SK-MEL-5 (cell line): ENCODE results near the gene CUL4B. TPM values are rescaled to one million over a fixed set of nuclear protein-coding genes. Genes with fewer than 3 reads are reported as not detected.
"Not testable (repeated sequence)": the region's sequence is repeated elsewhere in the genome, so short reads cannot be mapped to it uniquely, and the experiment has no call there.

Experiments
- DNase-seq: peaks from one replicate; pipeline ENCODE4 v3.0.0-alpha.2; 2016; ENCODE audit warnings: low read depth, low spot score
- in situ Hi-C: cut with HindIII; loops from 2 replicates; pipeline ENCODE4 v1.10.0; 2016; ENCODE audit warnings: low sequenced_read_pairs, high pct_unique_total_duplicates, low pct_unique_long_range_greater_than_20kb
- total RNA-seq: library from RNA; depleted of rRNA; stranded (reverse); fragments of >200 nt; shearing (Covaris generic); gene quantifications from 2 replicates; pipeline ENCODE4 v1.2.3, GENCODE V29; 2014

Gene CUL4B
- total RNA-seq, 1 experiment from 2014 or later: 25.3 TPM

DNA sequence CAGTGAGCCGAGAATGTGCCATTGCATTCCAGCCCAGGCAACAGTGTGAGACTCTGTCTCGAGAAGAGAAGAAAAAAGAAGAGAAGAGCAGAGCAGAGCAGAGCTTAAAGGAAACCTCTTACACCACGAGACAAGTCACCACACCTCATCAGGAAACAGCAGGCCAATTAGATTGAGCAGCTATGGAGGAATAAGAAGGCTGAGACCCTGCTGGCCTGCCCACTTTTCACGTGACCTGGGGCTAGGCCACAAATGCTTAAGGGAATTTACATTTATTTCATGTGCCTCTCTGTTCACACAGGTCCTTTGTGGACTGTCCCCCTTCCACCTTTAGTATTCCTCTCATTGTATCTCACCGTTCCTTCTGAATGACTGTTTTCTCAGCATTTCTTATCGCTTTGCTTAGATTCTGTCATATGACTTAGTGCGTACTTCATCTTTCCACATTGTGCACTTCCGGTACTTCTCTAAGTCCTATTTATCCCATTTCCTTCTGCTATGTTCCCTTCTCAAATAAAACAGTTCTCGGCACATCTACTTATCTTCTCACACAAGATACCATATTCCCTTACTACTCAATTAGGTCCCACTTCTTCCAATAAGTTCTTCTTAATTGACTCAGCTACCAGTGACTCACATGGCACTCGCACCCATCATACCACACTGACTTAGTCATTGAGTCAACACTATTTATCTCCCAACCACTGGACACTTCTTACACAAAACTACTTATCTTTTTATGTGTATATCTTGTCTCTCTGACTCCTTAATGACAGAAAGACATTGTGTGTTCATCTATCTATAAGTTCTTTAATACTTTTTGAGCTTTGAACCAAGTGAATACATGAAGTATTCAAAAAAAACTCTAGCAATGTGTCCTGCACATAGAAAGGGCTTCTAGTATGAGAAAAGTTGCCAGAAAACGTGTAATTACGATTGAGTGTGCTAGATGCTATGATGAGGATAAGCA, 11.0 kb downstream of the CUL4B start:
- in situ Hi-C loops: no loop called here
- peak; percentile 23 for DNase-seq

DNA sequence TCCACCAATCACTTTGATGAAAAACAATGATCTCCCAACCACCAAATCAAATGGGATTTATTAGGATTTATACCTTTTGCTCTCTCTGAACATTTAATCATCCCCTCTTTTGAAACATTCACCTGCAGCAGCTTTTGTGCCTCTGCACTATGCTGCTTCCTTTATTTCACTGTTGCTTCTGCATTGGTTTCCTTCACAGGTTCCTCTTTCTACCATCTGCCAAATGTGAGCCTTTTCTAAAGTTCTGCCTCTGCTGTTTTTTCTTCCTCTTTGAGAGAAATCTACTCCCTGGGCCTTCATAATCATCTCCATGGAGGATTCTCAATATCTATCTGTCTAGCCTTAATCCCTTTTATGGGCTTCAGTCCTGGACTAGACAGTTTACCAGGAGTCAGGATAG, 24.7 kb downstream of the CUL4B start:
- in situ Hi-C loops: no loop called here
- no peak for DNase-seq

DNA sequence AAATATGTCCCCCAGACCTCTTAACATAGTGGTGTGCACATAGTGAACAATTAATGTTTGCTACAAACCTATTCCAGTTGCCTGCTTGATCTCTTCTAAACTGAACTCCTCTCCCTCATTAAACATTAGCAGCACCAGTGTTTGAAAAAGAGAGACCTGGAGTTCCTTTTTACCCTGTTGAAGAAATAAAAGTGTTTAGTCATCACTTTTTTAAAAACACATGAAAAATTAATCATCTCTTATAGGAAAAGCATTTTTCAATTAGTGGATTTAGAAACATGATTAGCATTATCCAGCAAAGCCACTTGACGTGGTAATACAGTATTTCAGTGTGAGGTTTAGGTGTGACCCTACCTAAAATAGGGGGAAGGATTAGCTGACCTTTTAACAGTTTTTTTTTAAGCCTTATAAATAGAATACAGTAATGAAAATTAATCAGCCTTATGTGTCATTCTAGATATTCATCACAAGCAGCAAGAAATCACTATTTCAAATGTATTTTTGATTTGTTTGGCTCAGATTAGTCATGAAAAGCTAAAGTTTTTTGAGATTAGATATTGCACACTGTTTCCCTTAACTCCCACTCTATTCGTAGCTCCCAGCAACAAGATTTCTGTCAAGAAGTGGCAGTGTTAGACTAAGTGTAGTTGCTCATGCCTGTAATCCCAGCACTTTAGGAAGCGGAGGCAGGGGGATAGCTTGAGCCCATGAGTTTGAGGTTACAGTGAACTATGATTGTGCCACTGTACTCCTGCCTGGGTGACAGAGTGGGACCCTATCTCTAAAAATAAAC, 26.2 kb downstream of the CUL4B start:
- no peak for DNase-seq
- in situ Hi-C loops: no loop called here

DNA sequence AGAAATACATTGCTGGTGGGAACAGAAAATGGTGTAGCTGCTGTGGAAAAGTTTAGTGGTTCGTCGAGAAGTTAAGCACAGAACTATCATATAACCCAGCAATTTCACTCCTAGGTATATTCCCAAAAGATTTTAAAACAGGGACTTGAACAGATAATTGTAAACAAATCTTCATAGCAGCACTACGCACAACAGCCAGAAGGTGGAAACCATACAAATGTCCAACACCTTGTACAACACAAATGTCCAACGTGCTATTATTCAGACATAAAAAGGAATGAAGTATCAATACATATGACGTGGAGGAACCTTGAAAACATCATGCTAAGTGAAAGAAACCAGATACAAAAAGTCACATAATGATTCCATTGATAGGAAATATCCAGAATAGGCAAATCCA, 37.9 kb downstream of the CUL4B start:
- DNase-seq: peak; percentile 11
- in situ Hi-C loops: no loop called here

DNA sequence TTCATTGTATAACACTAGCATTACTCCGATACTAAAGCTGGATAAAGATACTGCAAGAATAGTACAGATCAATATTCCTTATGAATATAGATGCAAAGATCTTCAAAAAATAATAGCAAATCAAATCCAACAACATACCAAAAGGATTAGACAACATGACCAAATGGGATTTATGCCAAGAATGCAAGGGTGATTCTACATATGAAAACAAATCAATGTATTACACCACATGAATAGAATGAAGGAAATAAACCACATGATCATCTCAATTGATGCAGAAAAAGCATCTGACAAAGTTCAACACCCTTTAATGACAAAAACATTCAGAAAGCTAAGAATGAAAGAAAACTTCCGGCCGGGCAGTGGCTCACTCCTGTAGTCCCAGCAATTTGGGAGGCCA, 42.8 kb downstream of the CUL4B start:
- DNase-seq: no peak
- in situ Hi-C loops: no loop called here

DNA sequence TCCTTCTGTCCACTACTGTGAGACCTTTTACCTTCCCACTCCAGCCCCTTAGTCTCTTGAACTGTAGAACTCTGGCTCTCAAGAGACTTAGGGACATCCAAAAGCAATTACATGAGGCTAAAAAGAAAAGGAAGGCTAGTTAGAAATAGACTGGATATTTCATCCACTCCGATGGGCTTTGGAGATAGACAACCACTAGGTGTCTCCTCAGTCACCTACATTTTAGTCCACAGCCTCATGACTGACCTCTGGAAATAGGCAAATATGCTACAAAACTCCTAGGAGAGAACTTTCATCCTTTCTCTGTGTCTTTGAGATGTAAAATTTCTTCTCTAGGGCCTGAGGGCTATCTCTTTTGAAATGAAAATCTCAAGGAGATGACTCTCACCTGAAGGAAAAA, 46.5 kb downstream of the CUL4B start:
- in situ Hi-C loops: no loop called here
- peak; percentile 51 for DNase-seq

DNA sequence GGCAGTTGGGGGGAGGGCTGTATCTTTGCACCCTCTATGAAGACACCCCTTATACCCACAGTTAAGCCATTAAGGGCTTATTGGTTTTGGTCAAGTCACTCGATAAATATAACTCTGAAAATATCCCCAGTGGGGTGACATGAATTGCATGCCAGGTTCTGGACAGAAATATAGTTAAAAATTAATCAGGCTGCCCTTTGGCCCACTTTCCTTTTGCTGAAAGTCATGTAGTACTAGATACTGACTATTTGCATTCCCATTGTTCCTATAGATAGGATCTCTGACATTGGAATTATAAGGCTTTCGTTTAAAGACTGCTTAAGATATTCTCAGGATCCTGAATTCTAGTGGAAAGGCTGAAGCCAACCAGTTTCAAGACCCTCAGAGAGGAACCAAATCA, 48.1 kb downstream of the CUL4B start:
- no peak for DNase-seq
- in situ Hi-C loops: no loop called here

DNA sequence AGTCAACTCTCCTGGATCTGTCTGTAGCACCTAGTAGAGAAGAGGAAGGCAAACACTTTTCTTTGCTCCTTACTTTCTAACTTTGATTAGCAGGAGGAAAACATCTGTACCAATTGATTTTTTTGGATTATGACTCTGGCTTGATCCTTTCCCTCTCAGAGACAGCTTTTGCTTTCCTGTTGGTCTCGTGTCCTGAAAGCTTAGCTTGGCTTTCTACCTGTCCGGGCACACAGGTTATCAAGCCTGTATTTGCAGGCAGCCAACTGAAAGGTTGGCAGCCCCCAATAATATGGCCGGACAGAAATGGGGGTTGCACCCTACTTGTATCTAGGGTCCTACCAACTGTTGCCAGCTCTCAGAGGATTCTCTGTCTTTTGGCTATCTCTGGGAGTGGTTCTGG, 48.5 kb downstream of the CUL4B start:
- DNase-seq: no peak
- in situ Hi-C loops: no loop called here

DNA sequence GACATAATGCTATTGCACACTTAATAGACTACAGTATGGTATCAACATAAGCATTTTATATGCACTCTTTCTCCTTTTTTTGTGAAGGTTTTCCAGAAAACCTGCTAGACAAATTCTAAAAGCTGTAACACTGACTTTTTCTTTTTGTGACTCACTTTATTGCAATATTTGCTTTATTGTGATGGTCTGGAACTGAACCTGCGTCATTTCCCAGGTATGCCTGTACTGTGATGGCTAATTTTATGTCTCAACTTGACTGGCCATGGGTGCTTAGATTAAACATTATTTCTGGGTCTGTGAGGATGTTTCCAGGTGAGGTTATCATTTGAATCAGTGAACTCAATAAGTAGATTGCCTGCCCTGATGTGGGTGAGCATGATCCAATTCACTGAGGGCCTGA, 56.2 kb downstream of the CUL4B start:
- in situ Hi-C loops: no loop called here
- no peak for DNase-seq

DNA sequence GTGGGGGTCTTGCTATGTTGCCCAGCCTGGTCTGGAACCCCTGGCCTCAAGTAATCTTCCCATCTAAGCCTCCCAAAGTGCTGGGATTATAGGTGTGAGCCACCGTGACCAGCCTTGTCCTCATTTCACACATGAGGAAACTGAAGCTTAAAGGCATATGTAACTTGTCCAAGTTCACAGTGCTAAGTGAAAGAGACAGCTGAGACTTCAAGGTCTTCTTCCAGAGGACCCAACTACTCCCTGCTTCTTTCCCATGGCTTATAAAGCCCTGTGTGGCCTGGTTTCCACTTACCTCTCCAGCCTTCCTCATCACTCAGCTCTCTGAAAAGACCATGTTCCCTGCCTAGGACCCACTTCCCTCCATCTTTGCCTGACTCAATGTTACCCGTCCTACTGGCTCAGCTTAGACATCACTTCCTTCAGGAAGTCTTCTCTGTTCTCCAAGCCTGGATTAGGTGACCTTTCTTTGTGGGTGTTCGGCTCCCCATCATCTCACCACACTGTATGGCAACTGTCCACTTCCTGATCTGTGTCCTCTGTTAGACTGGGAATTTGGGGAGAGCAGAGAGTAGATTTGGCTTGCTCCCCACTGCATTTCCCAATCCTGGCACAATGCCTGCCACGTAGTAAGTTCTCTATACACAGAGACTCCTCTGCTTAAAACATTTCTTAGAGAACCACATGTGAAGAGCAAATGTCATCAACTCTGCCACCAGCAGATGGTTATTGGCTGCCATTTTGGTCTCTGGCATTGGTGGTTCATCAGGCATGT, 61.3 kb downstream of the CUL4B start:
- in situ Hi-C loops: no loop called here
- no peak for DNase-seq

DNA sequence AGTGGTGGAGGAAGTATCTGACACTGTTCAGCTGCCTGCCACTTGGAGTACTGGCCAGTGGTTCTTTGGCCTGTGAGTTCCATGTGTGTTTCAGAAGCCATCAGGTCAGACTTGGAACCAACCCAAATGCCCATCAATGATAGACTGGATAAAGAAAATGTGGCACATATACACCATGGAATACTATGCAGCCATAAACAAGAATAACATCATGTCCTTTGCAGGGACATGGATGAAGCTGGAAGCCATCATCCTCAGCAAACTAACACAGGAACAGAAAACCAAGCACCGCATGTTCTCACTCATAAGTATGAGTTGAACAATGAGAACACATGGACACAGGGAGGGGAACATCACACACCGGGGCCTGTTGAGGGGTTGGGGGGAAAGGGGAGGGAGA, 70.6 kb downstream of the CUL4B start:
- in situ Hi-C loops, DNase-seq: not testable (repeated sequence)

DNA sequence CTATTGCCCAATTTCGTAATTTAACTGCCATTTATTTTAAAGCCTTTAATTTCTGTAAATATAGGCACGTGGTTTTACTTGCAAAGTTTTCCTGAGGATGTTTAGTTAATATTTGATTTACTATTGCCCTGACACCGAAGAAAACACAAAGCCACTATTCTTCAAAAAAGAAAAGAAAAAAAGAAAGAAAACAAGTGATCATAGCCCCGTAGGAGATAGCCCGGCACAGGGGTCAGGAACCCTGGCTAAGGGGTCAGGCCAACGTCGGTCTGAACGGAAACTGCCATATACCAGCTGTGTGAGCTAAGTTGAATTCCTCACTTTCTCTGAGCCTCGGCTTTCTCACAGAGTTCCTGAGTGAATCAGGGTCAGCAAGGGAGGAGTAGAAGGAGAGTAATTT, 74.0 kb downstream of the CUL4B start:
- in situ Hi-C loops: no loop called here
- no peak for DNase-seq

DNA sequence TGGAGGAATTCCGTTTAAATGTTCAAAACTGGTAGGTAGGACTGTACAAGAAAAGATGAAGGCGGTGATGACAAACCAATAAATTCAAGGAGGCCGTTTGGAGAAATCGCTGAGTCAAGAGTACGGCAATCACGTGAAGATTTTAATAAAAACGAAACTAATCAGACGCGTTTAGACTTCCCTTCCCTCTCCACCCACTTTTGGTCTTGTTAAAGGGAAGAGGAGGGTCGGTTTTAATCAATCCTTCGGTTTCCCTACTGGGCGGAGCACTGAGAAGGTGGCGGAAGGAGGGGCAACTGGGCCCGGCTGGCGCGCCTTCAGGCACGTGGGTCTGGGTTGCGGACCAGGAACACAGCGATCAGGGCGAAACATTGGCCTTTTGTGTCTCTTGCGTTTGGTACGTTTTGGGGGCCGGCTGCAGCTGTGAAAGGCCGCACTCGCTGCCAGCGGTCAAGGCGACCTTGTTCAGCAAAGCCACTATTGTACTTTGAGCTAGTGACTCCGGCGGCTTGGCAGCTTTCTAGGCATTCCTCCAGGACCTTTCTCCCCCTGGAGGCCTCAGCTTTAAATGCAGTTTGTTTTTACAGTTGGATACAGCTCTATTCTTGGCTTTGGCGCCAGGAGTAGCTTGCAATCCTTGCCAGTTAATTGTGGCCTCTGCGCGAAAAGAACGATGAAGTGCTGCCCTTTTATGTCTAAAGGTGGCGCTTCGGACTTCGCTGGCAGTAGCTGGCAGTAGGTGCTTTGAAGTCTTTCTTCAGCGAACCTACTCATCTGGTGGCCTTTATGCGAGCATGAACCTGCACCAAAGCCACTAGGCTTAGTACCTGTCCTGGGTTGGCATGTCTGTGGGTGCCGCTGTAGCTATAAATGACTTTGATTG, 74.9 kb downstream of the CUL4B start:
- in situ Hi-C loops: no loop called here
- DNase-seq: peak; percentile 92

DNA sequence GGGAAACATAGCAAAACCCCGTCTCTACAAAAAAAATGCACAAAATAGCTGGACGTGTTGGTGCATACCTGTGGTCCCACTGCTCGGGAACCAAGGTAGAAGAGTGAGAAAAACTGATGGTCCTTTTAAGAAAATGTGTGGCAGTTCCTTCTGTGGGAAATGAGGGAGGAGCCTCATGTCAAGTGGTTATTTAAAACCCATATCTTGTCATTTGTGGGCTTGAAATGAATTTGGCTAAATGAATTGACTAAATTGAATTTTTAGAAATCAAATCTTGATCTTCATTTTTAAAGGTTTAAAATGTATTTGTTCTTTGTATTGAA, 75.5 kb downstream of the CUL4B start:
- in situ Hi-C loops: no loop called here
- no peak for DNase-seq

DNA sequence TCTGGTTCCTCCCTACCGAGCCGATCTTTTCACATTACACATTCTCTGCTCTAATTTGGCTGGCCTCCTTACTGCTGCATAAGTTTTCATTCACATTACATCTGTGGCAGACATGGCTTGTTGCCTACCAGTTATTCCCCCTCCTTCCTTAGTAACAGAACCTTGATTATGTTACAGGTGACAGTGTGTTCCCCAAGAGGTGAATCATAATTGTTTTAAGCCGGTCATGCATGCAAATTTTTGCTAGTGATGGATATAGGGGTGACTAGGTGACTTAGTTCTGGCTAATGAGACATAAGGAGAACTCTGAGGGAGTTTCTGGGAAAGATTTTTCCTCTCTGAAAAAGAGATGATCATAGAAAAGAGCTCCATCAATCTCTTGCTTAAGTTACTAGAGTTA, 83.3 kb downstream of the CUL4B start:
- no peak for DNase-seq
- in situ Hi-C loops: no loop called here

DNA sequence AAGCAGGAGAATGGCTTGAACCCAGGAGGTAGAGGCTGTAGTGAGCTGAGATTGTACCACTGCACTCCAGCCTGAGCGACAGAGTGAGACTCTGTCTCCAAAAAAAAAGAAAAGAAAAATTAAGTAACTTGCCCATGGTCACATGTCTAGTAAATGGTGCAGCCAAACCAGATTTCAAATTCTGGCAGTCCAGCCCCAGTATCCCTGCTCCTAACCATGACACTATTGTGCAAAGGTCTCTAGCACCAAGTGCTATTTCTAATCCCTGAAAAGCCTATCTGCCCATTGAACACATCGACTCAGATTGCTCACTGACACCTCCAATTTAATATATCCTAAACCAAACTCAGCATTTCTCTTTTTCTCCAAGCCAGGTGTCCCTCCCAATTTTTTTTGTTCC, 84.0 kb downstream of the CUL4B start:
- in situ Hi-C loops: no loop called here
- DNase-seq: no peak

DNA sequence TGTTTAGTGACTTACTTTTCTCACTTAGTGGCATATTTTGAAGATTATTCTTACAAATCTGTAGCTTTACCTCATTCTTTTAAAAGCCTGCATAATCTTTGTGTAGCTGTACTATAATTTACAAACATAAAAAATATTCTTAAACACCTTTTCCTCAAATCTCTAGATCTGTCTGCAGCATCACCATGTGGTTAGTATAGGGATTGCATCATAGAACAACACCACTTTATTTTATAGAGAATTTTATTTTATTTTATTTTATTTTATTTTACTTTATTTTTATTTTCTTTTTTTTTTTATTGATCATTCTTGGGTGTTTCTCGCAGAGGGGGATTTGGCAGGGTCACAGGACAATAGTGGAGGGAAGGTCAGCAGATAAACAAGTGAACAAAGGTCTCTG, 85.3 kb downstream of the CUL4B start:
- DNase-seq: peak; percentile 26
- in situ Hi-C loops: not testable (repeated sequence)
